HepG2 (cell line): ENCODE results near the gene SLC35B4. TPM values are rescaled to one million over a fixed set of nuclear protein-coding genes. Genes with fewer than 3 reads are reported as not detected.
A peak's percentile ranks its signal among the peaks of the same experiment; 100 is the strongest.

Experiments
- AGO1 ChIP-seq: fragments of 200-400 bp; formaldehyde crosslinking; IDR thresholded peaks from 2 replicates; pipeline ENCODE4 v1.6.1; 2017; ENCODE audit warnings: mild to moderate bottlenecking, low read depth, low read length, moderate library complexity; ENCODE audit not compliant: poor library complexity, severe bottlenecking
- EED ChIP-seq: sonication (generic); formaldehyde crosslinking; IDR thresholded peaks from 2 replicates; pipeline ENCODE4 v1.5.0; 2020; ENCODE audit warnings: mild to moderate bottlenecking, missing genetic modification reagents
- GABPA ChIP-seq, 2 experiments: IDR thresholded peaks; 2 replicates each; pipeline ENCODE4 v1.6.1; 2011 to 2016; ENCODE audit warnings: low read depth in 2 of 2, low read length in 1 of 2, missing biosample characterization in 1 of 2, missing genetic modification characterization in 1 of 2
- NFKB2 ChIP-seq: sonication (generic); formaldehyde crosslinking; IDR thresholded peaks from 2 replicates; pipeline ENCODE4 v1.4.0; 2020; ENCODE audit warnings: missing genetic modification reagents, borderline replicate concordance
- POLR2G ChIP-seq: fragments of 200-400 bp; formaldehyde crosslinking; IDR thresholded peaks from 2 replicates; pipeline ENCODE4 v1.6.1; 2018; ENCODE audit warnings: mild to moderate bottlenecking, low read depth, low read length, moderate library complexity
- REST ChIP-seq, 2 experiments: IDR thresholded peaks; 2 replicates each; pipeline ENCODE4 v1.6.1; 2011 to 2012; ENCODE audit warnings: low read length in 2 of 2, borderline replicate concordance in 1 of 2, low read depth in 1 of 2, mild to moderate bottlenecking in 1 of 2, moderate library complexity in 1 of 2
- THAP8 ChIP-seq: sonication (generic); formaldehyde crosslinking; IDR thresholded peaks from 2 replicates; pipeline ENCODE4 v1.5.1; 2020; ENCODE audit warnings: missing genetic modification reagents, mild to moderate bottlenecking, borderline replicate concordance
- ZBTB21 ChIP-seq: sonication (generic); formaldehyde crosslinking; IDR thresholded peaks from 2 replicates; pipeline ENCODE4 v1.4.0; 2020; ENCODE audit warnings: missing genetic modification reagents
- ZNF224 ChIP-seq: sonication (generic); formaldehyde crosslinking; IDR thresholded peaks from 2 replicates; pipeline ENCODE4 v1.5.0; 2020; ENCODE audit warnings: mild to moderate bottlenecking, missing genetic modification reagents
- ZNF407 ChIP-seq: sonication (generic); formaldehyde crosslinking; IDR thresholded peaks from one replicate; pipeline ENCODE4 v1.5.1; 2020; ENCODE audit warnings: mild to moderate bottlenecking, missing genetic modification reagents; ENCODE audit errors: not compliant biosample characterization
- ZNF720 ChIP-seq: sonication (generic); formaldehyde crosslinking; IDR thresholded peaks from 2 replicates; pipeline ENCODE4 v1.4.0; 2020; ENCODE audit warnings: missing genetic modification reagents
- polyA plus RNA-seq, 8 experiments: library from polyadenylated mRNA; depleted of rRNA in 3 of 8; stranded (reverse) in 7 of 8; unstranded in 1 of 8; fragments of >200 nt; fragmentation: Illumina TruSeq in 4 of 8; extraction: Trizol in 4 of 8; gene quantifications; 2 replicates each; pipeline versions ENCODE4 v1.2.1 to v1.2.3, GENCODE V29; 2011 to 2016; ENCODE audit warnings: low read depth in 4 of 8, missing spikeins in 1 of 8, mixed read lengths in 1 of 8; ENCODE audit not compliant: insufficient read depth in 1 of 8
- total RNA-seq, 5 experiments: library from RNA; depleted of rRNA; stranded (reverse); fragments of >200 nt; fragmentation: Illumina TruSeq; extraction: Trizol; gene quantifications; 2 replicates each; pipeline ENCODE4 v1.2.3, GENCODE V29; 2016; ENCODE audit warnings: low read depth in 1 of 5
- TF ChIP-seq, protein P1 (sequence below): sonication (generic); formaldehyde crosslinking; conservative IDR thresholded peaks from 2 replicates; pipeline ENCODE4 v1.8.0; 2022; ENCODE audit warnings: mild to moderate bottlenecking, moderate library complexity, missing genetic modification reagents

SLC35B4 gene
- total and polyA plus RNA-seq, 2 of the 13 experiments (the other 11 are each of a cell fraction or from before 2014, with no cell fraction given) = 17.1 to 17.8 TPM

DNA sequence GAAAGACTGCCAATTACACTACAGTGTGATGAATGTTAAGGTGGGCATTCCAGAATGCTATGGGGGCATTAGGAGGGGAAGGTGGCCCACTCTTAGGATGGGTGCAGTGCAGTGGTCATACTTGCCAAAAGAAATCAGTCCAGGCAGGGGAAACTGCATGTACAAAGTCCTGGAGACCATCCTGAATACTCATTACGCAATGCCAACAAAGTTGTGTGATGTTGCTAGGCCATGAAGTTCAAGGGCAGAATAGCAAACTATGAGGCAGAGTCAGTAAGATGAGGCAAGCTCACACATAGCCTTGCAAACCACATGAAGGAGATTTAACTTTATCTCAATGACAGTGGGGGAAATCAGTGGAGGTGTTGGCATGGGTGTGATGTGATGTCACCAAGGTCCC, 49.8 kb upstream of the SLC35B4 start (continued):
- no peak; a peak in 1 of 4 replicates for TF ChIP-seq REST (IDR thresholded peaks at IDR 0.05; ENCODE audit: borderline replicate concordance in 1 of 2, low read depth in 1 of 2, low read length in 2 of 2)
- no peak for TF ChIP-seq ZNF224 (CRISPR knock-in tag)
- no peak for TF ChIP-seq NFKB2
- TF ChIP-seq, protein P1, sequence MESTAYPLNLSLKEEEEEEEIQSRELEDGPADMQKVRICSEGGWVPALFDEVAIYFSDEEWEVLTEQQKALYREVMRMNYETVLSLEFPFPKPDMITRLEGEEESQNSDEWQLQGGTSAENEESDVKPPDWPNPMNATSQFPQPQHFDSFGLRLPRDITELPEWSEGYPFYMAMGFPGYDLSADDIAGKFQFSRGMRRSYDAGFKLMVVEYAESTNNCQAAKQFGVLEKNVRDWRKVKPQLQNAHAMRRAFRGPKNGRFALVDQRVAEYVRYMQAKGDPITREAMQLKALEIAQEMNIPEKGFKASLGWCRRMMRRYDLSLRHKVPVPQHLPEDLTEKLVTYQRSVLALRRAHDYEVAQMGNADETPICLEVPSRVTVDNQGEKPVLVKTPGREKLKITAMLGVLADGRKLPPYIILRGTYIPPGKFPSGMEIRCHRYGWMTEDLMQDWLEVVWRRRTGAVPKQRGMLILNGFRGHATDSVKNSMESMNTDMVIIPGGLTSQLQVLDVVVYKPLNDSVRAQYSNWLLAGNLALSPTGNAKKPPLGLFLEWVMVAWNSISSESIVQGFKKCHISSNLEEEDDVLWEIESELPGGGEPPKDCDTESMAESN (CRISPR knock-in tag) = peak; percentile 83
- TF ChIP-seq EED = no peak
- no peak for TF ChIP-seq GABPA (IDR thresholded peaks at IDR 0.05; ENCODE audit: low read depth, low read length)
- TF ChIP-seq GABPA (CRISPR knock-in tag; IDR thresholded peaks at IDR 0.05; ENCODE audit: low read depth) = no peak
- TF ChIP-seq ZNF720 = no peak
- no peak for TF ChIP-seq AGO1
- no peak for TF ChIP-seq THAP8
- TF ChIP-seq ZBTB21 (CRISPR knock-in tag) = peak; percentile 42; the same call in 1 of the 2 replicates
- TF ChIP-seq ZNF407 (CRISPR knock-in tag) = no peak
- TF ChIP-seq POLR2G = no peak
